Measurements from ENCODE around the gene ZFP82. TPM values are rescaled to one million over a fixed set of nuclear protein-coding genes. Genes with fewer than 3 reads are reported as not detected.

ZFP82 gene
- total and polyA plus RNA-seq, 9 donors = 7.0 to 11.6 (median 8.7) TPM

GRCh38 chr19:36378625-36379509 is 39.6 kb downstream of the ZFP82 start, which contains the start of gene ZFP14:
Gene ZFP14 (minus strand): TSS chr19:36379201. CDS start chr19:36367892, 11,309 bp downstream.
- peaks cover 9% of the 10 kb centered on the region for H3K4me1 ChIP-seq (ENCODE audit: control insufficient read depth, insufficient read depth, low read length)
- peak; percentile 97 for DNase-seq
- H3K36me3 ChIP-seq (ENCODE audit: control insufficient read depth, insufficient read depth, low read length) = no peaks in the 10 kb centered on the region
- no peaks in the 10 kb centered on the region for H3K27me3 ChIP-seq (ENCODE audit: control insufficient read depth, insufficient read depth, low read length)
- H3K4me3 ChIP-seq (ENCODE audit: low read length) = peak within 1 kb of the TSS; percentile 72
- 3% methylated on average over 54 of the region's 69 CpGs for WGBS (ENCODE audit: insufficient coverage)
- peak within 1 kb of the TSS; percentile 91 for H3K27ac ChIP-seq (ENCODE audit: low read length)
- H3K9me3 ChIP-seq (replicated peaks; ENCODE audit: control insufficient read depth, low read depth, low read length) = peaks cover 3% of the 10 kb centered on the region

GRCh38 chr19:36377541-36378178 is 40.8 kb downstream of the ZFP82 start:
- no peaks in the 10 kb centered on the region for H3K36me3 ChIP-seq (ENCODE audit: control insufficient read depth, insufficient read depth, low read length)
- H3K9me3 ChIP-seq (replicated peaks; ENCODE audit: control insufficient read depth, low read depth, low read length) = no peaks in the 10 kb centered on the region
- H3K27me3 ChIP-seq (ENCODE audit: control insufficient read depth, insufficient read depth, low read length) = no peaks in the 10 kb centered on the region
- peak overlapping the region; percentile 91 for H3K27ac ChIP-seq (ENCODE audit: low read length)
- H3K4me1 ChIP-seq (ENCODE audit: control insufficient read depth, insufficient read depth, low read length) = peaks cover 9% of the 10 kb centered on the region
- DNase-seq = no peak
- H3K4me3 ChIP-seq (ENCODE audit: low read length) = peak overlapping the region; percentile 72
- WGBS (ENCODE audit: insufficient coverage) = 12% methylated on average over 3 of the region's 10 CpGs

DNA sequence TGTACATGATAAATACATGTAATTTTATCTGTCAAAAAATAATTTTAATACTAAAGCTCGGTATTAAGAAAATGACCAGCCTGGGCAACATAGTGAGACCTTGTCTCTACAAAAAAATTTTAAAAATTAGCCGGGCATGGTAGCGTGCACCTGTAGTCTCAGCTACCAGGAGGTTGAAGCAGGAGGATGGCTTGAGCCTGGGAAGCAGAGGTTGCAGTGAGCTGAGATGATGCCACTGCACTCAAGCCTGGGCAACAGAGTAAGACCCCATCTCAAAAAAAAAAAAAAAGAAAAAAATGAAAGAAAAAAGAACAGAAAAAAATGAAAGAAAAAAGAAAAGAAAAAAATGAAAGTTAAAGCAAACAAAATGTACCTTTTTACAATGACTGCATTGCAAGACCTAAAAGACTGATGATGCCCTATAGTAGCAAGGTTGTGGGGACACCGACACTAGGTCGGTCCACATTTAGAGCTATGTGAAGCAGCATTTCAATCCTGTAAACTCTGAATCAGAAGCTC is 44.7 kb downstream of the ZFP82 start:
- Histone ChIP-seq H3K4me3 (ENCODE audit: low read length) (no peak overlapping the region), H3K36me3 (ENCODE audit: control insufficient read depth, insufficient read depth, low read length) (no peaks in the 10 kb centered on the region), H3K4me1 (ENCODE audit: control insufficient read depth, insufficient read depth, low read length) (peaks cover 6% of the 10 kb centered on the region), H3K9me3 (replicated peaks; ENCODE audit: control insufficient read depth, low read depth, low read length) (peaks cover 4% of the 10 kb centered on the region), H3K27ac (ENCODE audit: low read length) (no peak overlapping the region), H3K27me3 (ENCODE audit: control insufficient read depth, insufficient read depth, low read length) (no peaks in the 10 kb centered on the region)
- WGBS (ENCODE audit: insufficient coverage) = 100% methylated on average over 3 of the region's 5 CpGs
- no peak for DNase-seq

- no peaks in the 10 kb centered on the region for H3K4me1 ChIP-seq (ENCODE audit: control insufficient read depth, insufficient read depth, low read length)
- peaks cover 7% of the 10 kb centered on the region for H3K36me3 ChIP-seq (ENCODE audit: control insufficient read depth, insufficient read depth, low read length)
- H3K9me3 ChIP-seq (replicated peaks; ENCODE audit: control insufficient read depth, low read depth, low read length) = peaks cover 4% of the 10 kb centered on the region
- H3K27ac ChIP-seq (ENCODE audit: low read length) = no peak overlapping the region
- no peak for DNase-seq
- no peak overlapping the region for H3K4me3 ChIP-seq (ENCODE audit: low read length)
- no peaks in the 10 kb centered on the region for H3K27me3 ChIP-seq (ENCODE audit: control insufficient read depth, insufficient read depth, low read length)
Measured at GRCh38 chr19:36371886-36372285, 46.6 kb downstream of the ZFP82 start.

GRCh38 chr19:36363845-36364244 is 54.6 kb downstream of the ZFP82 start:
- Histone ChIP-seq H3K36me3 (ENCODE audit: control insufficient read depth, insufficient read depth, low read length) (peaks cover 31% of the 10 kb centered on the region), H3K27ac (ENCODE audit: low read length) (no peak overlapping the region), H3K4me1 (ENCODE audit: control insufficient read depth, insufficient read depth, low read length) (no peaks in the 10 kb centered on the region), H3K27me3 (ENCODE audit: control insufficient read depth, insufficient read depth, low read length) (no peaks in the 10 kb centered on the region), H3K4me3 (ENCODE audit: low read length) (no peak overlapping the region), H3K9me3 (replicated peaks; ENCODE audit: control insufficient read depth, low read depth, low read length) (no peaks in the 10 kb centered on the region)
- DNase-seq = no peak
- WGBS (ENCODE audit: insufficient coverage) = 100% methylated on average over 2 of the region's 6 CpGs

Other genes starting within 250 kb of the ZFP82 start
- 8.8 TPM for gene ZNF565, start 204.0 kb downstream of the ZFP82 start, total RNA-seq
- 1 to 10 TPM; 4.1 to 7.4 (median 5.7) TPM for gene ZNF565, start 204.0 kb downstream of the ZFP82 start, polyA plus RNA-seq (ENCODE audit: insufficient read depth in 1 of 8, insufficient read length in 8 of 8, low replicate concordance in 1 of 8)
- 82.0 TPM for gene ZNF146, start 203.5 kb downstream of the ZFP82 start, total RNA-seq
- gene ZNF146, start 203.5 kb downstream of the ZFP82 start, polyA plus RNA-seq (ENCODE audit: insufficient read depth in 1 of 8, insufficient read length in 8 of 8, low replicate concordance in 1 of 8) = 10 to 100 TPM; 49.7 to 82.3 (median 63.5) TPM
- 9.6 TPM for gene ZFP14, start 39.4 kb downstream of the ZFP82 start, total RNA-seq
- gene ZFP14, start 39.4 kb downstream of the ZFP82 start, polyA plus RNA-seq (ENCODE audit: insufficient read depth in 1 of 8, insufficient read length in 8 of 8, low replicate concordance in 1 of 8) = 1 to 10 TPM; 4.5 to 6.3 (median 5.4) TPM
- 17.0 TPM for gene ZNF566, start 70.9 kb upstream of the ZFP82 start, total RNA-seq
- 10 to 100 TPM in 2 of 8 donors, 1 to 10 TPM in 6; 7.1 to 10.7 (median 9.1) TPM for gene ZNF566, start 70.9 kb upstream of the ZFP82 start, polyA plus RNA-seq (ENCODE audit: insufficient read depth in 1 of 8, insufficient read length in 8 of 8, low replicate concordance in 1 of 8)
- gene ZNF260, start 109.6 kb upstream of the ZFP82 start, total RNA-seq = 15.9 TPM
- gene ZNF260, start 109.6 kb upstream of the ZFP82 start, polyA plus RNA-seq (ENCODE audit: insufficient read depth in 1 of 8, insufficient read length in 8 of 8, low replicate concordance in 1 of 8) = 10 to 100 TPM in 6 of 8 donors, 1 to 10 TPM in 2; 7.5 to 14.5 (median 10.8) TPM
- gene ZNF529, start 154.6 kb upstream of the ZFP82 start, total RNA-seq = 16.8 TPM
- 10 to 100 TPM; 10.4 to 17.7 (median 12.7) TPM for gene ZNF529, start 154.6 kb upstream of the ZFP82 start, polyA plus RNA-seq (ENCODE audit: insufficient read depth in 1 of 8, insufficient read length in 8 of 8, low replicate concordance in 1 of 8)
- gene ZNF382, start 186.7 kb upstream of the ZFP82 start, total RNA-seq = 15.3 TPM
- gene ZNF382, start 186.7 kb upstream of the ZFP82 start, polyA plus RNA-seq (ENCODE audit: insufficient read depth in 1 of 8, insufficient read length in 8 of 8, low replicate concordance in 1 of 8) = 10 to 100 TPM in 2 of 8 donors, 1 to 10 TPM in 6; 5.1 to 11.5 (median 8.0) TPM
- 9.6 TPM for gene ZNF461, start 248.2 kb upstream of the ZFP82 start, total RNA-seq
- 10 to 100 TPM in 1 of 8 donors, 1 to 10 TPM in 7; 5.5 to 13.5 (median 7.8) TPM for gene ZNF461, start 248.2 kb upstream of the ZFP82 start, polyA plus RNA-seq (ENCODE audit: insufficient read depth in 1 of 8, insufficient read length in 8 of 8, low replicate concordance in 1 of 8)

Data from muscle of leg (tissue), 11 donors.